Stimulated activated CD4-positive, alpha-beta T cell treated with anti-CD3 and anti-CD28 coated beads, Interleukin-4, amount 100 ng/mL, for 4 hours (primary cell): ENCODE results near the gene SLC44A5.
"Not testable (repeated sequence)": the region's sequence is repeated elsewhere in the genome, so short reads cannot be mapped to it uniquely, and the experiment has no call there.

Experiments
- DNase-seq, 2 experiments: peaks; one replicate each; pipeline ENCODE4 v3.0.0-alpha.2; 2020

SLC44A5 gene

DNA sequence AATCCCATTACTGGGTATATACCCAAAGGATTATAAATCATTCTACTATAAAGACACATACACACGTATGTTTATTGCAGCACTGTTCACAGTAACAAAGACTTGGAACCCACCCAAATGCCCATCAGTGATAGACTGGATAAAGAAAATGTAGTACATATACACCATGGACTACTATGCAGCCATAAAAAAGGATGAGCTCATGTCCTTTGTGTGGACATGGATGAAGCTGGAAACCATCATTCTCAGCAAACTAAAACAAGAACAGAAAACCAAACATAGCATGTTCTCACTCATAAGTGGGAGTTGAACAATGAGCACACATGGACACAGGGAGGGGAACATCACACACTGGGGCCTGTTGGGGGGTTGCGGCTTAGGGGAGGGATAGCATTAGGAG is 347.3 kb downstream of the SLC44A5 start:
- DNase-seq, result not testable (repeated sequence)

DNA sequence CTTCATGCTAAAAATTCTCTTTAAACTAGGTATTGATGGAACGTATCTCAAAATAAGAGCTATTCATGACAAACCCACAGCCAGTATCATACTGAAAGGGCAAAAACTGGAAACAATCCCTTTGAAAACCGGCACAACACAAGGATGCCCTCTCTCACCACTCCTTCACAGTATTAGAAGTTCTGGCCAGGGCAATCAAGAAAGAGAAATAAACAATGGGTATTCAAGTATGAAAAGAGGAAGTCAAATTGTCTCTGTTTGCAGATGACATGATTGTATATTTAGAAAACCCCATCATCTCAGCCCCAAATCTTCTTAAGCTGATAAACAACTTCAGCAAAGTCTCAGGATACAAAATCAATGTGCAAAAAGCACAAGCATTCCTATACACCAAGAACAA is 349.0 kb downstream of the SLC44A5 start:
- DNase-seq, result not testable (repeated sequence)

DNA sequence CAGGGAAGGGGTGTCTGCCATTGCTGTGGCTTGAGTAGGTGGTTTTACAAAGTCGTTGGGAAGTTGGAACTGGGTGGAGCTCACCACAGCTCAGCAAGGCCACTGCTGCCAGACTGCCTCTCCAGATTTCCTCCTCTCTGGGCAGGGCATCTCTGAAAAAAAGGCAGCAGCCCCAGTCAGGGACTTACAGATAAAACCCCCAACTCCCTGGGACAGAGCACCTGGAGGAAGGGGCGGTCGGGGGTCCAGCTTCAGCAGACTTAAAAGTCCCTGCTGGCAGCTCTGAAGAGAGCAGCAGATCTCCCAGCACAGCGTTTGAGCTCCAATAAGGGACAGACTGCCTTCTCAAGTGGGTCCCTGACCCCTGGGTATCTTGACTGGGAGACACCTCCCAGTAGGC is 352.6 kb downstream of the SLC44A5 start:
- no peak for DNase-seq

DNA sequence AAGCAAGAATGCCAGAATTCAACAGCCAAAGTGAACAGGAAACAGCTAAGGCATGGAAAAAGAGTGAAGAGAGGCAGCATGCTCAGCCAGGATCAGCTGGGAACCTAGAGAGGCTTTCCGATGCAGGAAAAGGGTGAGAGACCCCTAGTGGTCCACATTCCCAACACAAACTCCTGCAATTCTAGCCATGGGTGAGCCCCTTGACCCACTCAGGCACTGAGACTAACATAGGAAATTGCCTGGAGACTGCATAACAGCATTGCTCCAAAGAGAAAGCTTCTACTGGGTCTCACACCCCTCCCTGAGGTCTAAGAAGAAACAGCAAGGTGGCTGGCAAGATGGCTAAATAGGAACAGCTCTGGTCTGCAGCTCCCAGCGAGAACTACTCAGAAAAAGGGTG is 353.5 kb downstream of the SLC44A5 start:
- DNase-seq, result no peak

DNA sequence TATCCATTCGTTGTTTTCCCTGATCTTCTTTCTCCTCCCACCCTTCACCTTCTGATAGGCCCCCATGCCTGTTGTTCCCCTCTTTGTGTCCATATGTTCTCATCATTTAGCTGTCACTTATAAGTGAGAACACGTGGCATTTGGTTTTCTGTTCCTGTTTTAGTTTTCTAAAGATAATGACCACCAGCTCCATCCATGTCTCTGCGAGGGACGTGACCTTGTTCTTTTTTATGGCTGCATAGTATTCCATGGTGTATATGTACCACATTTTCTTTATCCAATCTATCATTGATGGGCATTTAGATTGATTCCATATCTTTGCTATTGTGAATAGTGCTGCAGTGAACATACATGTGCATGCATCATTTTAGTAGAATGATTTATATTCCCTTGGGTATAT is 360.8 kb downstream of the SLC44A5 start:
- not testable (repeated sequence) for DNase-seq

DNA sequence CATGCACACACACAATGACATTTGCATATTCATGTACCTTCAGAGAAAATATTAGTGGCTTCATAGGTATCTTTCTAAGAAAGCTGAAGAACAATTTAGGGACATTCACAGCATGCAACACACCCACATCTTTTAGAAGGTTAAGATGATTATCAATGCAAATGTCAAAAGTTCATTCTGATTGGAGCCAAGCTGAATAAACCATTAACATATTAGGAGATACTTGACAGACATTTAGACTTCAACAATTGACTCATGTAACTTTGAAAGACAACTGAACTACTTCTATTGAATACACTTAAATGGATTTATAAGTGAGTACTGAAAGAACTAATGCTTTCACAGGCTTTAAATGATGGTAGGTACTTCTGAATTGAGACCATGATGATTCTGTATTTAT is 365.7 kb downstream of the SLC44A5 start:
- no peak for DNase-seq

DNA sequence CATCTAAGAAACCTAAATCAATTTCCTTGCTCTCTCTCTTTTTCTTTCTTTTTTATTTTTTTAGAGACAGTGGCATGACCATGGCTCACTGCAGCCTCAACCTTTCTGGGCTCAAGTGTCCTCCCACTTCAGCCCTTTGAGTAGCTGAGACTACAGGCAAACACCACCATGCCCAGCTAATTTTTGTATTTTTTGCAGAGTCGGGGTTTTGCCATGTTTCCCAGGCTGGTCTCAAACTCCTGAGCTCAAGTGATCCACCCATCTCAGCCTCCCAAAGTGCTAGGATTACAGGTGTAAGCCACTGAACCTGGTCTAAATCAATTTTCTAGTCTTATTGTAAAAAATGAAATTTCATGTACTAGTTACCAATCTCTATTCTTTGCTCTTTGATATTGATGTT is 367.8 kb downstream of the SLC44A5 start:
- DNase-seq, result no peak

DNA sequence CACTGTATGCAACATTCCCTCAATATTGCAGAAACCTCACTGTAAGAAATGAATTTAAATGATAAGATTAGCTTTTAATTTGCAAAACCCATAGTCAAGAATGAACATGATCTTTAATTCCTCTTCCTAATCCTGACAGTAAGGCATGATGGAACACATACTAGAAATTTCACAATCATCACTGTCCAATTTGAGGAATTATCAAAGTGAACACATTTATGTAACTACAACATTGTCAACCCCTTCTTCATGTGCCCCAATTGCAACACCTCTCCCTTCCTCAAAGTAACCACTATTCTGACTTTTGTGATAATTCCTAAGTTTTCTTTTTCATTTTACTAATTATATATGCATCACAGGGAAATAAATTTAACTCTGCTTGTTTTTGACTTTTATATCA is 373.6 kb downstream of the SLC44A5 start:
- DNase-seq, result no peak

DNA sequence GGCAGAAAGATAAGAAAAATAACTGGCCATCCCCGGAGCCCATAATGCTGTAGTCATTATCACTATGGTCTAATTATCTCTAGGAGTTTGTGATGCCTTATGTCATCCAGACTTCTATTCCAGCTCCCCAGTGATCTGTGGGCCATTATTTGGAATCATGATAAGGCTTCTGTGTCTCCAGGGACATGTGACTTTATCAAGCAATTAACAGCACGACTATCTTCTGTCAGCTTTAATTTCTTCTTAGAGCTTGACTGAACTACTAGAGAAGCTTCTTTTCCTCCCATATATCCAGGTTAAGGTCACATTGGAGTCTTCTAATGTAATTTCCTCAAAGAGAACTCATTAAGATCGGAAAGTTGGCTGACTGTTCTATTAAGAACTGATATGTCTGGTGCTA is 376.4 kb downstream of the SLC44A5 start:
- DNase-seq, result no peak

DNA sequence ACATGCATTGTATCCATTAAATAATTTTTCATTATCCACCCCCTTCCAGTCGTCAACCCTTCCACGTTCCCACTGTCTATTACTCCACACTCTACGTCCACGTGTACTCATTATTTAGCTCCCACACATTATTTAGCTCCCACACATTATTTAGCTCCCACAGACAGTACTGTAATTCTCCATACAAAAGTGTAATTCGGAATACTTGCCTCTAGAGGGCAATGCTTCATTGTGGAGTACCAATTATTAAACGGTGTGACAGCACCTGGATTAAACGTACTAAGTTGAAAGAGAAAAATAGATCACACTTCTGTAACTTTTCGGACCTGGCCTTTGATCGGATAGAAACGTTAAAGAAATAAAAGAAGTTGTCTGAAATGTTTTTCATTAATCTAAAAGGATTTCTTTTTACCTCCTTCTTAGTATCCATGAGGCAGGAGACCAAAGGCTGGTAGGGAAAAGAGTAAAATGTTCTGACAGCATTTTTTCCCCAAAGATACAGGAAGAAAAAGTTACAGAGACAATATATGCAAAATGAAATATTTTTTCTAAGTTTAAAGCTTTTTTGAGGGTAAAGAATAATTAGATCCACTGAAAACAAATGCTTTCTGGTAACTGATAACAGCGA is 377.5 kb downstream of the SLC44A5 start:
- DNase-seq, result no peak

DNA sequence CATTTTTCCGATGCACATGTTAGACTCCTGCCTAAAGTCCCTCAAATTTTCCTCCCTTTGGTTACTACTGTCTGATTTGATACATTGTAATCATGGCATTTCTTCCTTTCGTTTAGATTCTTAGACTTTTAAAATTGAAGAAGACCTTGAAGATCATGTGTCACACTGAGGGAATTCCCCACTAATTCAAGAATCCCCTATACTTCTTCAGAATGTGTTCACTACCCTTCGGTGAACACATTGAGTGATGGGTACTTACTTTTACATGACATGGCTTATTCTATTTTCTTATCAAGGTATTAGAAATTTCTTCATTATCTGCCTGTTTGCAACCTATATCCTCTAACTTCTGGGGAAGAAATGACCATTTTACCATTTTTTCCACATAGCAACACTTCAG is 390.8 kb downstream of the SLC44A5 start:
- no peak for DNase-seq

DNA sequence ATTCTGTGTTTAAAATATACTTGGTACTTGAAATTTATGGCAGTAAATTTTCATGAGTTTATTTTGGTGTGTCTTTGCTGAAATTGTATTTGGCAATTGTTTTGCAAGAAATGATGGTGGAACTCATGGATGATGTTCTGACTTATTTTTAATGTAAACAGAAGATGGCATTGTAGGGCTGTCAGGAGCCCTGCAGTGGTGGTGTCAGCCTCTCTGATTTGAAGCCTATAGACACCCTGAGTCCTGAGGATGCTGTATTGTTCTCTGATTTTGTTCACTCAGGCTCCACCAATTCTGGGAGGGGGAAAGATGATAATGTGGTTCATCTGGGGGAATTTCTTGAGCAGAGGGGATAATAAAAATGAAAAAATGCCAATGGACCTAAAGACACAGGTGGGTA is 396.9 kb downstream of the SLC44A5 start:
- DNase-seq, result no peak

DNA sequence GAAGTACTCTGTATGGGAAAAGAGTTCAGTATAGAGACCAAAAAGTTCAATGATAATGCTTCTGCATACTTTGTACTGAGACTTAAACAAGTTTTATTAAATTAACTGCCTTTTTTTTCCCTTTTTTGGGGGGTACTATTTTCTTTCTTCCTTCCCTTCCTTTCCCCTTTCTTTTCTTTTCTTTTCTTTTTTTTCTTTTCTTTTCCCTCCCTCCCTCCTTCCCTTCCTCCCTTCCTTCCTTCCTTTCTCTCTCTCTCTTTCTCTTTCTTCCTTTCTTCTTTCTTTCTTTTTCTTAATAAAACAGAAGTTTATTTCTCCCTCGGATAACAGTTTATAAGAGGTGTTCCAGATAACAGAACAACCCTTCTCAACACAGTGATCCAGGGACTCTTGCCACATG is 399.3 kb downstream of the SLC44A5 start:
- DNase-seq, result no peak

DNA sequence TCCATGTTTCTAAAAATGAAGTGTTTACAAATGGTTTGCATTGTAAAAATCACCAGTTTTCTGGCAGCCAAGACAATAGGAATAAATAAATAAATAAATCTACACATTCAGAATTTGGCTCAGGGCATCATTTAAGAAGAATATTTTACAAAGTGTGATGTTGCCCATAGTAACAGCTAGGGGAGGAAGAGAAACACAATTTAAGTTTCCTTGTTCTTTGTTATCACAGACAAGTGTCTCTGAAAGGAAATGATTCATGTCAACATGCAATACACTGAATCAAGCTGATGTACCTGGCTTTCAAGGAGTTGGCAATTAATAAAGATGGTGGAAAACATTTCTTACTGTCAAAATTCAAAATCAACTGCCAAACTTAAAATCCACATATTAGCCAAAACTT is 402.1 kb downstream of the SLC44A5 start:
- DNase-seq, result no peak

DNA sequence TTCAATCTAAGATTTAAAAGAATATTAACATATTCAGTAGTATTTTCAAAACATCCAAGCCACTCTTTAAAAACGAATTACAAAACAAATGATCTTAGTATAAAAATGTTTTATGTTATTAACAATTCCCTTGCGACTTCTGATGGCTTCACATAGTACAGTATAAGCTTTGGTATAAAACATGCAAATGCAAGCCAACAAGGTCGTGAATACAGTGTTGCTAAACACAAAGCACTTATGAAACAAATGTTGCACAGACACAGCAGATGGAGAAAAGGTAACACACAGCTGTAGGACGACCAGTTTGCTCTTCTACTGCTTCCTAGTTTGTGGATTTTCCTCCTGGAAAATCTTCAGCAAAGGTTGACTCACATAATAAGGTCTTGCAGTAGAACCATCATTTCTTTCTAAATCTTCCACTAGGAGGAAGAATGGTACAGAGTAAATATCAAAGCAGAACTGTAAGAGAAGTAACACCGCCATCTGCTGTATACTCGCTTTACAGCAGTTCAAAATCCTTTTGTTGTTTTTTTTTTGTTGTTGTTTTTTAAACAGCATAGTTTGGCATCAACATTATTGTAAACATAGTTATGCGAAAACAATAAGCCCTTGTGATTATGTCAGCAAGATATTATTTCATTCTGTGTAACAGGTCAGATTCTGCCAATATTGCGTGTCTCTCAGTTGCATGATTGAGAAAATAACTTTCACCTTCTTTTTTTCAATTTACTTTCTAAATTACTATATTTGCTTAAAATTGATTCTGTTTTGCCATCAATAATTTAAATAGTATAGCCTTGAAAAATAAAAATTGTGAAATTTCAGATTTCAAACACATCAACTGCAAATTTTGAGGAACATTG is 407.3 kb downstream of the SLC44A5 start:
- DNase-seq, result no peak

DNA sequence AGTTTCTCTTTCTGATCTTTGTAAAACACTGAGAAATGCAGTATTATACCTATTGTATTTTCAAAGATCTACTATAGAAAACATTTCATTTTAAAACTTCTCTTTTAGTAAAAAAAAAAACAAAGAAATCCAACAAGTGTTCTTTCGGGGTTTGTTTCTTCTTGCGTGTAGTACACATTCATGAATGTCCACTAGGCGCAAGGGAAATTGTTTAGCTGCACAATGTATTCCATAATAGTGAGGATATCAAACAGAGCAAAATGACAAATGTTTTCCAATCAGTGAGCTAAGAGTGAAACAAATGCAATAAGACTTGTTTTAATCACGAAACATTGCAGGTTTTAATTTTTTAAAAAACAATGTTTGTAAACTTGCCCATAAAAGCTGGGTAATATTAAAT is 408.2 kb downstream of the SLC44A5 start:
- DNase-seq, result no peak

DNA sequence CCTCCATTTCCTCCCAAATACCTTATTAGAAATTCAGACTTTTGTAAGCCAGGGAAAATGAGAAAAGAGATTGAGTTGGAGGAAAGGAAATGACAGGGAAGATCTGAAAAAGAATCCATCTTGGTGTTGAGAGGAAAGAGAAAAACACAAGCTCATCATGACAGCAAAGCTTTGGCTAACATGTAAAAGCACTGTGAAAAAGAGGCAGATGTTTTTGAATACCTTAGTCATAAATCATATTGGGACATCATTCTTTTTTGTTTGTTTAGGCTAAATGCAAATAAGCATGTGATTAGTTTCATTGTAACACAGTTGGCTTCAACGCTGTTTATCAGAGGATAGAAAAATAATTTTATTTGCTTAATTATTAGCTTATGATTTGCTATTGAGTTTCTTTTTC is 412.2 kb downstream of the SLC44A5 start:
- no peak for DNase-seq

DNA sequence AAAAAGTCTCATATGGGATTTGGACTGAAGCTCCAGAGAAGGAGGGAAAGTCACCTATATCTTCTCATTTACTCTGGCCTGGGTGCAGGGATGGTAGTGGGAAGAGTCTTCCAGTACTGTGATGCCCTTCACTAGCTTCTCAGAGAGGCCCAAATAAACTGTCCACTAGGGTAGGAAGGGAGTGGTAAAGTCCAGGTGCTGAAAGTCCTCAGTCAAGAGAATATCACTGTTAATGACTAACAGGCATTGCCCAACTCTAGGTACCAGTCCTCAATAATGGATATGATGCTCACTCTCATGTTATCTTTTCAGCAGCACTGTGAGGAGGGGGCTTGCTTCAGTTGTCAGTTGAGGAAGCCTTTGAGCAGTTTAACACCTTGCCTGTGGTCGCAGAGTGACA is 412.8 kb downstream of the SLC44A5 start:
- no peak for DNase-seq

DNA sequence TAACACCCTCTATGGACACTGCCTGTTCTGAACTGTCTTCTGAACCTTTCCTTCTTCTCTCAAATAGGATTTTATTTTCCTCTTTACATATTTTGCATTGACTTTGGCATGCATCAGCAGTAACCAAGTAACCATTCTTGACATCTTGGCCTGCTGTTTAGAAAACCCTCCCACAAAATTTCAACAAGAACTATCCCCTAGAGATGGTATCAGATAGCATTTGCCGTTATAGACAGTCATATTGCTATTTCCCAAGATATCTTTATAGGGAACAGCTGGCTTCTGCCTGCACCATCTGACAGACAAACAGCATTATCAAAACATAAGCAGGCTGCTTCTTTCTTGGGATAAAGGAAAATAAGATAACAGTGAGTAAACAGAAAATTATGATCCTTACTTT is 422.0 kb downstream of the SLC44A5 start:
- no peak for DNase-seq

DNA sequence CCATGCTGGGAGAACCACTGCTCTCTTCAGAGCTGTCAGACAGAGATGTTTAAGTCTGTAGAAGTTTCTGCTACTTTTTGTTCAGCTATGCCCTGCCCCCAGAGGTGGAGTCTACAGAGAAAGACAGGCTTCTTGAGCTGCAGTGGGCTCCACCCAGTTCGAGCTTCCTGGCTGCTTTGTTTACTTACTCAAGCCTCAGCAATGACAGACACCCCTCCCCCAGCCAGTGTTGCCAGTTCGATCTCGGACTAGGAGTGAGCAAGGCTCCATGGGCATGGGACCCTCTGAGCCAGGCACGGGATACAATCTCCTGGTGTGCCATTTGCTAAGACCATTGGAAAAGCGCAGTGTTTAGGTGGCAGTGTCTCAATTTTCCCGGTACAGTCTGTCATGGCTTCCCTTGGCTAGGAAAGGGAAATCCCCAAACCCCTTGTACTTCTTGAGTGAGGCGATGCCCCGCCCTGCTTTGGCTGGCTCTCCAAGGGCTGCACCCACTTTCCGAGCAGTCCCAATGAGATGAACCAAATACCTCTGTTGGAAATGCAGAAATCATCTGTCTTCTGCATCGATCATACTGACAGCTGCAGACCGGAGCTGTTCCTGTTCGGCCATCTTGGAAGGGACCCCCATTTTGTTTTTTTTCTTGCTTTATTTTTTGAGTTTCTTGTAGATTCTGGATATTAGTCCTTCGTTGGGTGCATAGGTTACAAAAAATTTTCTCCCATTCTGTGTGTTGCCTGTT is 429.5 kb downstream of the SLC44A5 start:
- not testable (repeated sequence) for DNase-seq

DNA sequence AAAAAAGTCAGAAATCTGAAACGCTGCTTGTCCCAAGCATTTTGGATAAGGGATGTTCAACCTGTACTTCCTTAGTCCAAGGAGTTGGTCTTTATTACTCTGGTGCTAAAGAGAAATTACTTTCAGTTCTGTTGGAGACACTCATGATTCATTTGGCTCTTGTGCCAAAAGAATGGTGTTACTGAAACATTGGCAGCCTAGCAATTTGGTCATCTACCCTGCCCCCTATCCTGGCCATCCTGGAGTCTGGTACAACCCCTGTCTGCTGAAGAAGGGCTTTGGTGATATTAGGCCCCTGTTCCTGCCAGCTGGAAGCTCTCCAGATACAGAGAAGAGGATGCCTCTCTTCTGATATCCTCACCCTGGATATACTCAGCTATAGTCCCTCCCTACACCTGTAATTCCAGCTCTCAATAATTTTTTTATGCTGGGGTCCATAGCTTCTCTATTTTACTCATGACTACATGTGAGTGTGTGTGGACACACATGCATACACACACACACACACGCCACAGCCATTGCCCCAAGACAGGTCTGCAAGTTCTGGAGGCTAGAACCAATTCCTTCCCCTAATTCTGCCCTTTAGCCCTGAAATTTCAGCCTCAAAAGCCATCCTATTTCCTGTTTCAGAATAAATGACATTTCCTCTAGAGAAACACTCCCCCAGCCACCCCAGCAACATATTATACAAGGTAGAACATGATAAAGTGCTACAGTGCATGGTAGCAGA is 436.7 kb downstream of the SLC44A5 start:
- no peak for DNase-seq

DNA sequence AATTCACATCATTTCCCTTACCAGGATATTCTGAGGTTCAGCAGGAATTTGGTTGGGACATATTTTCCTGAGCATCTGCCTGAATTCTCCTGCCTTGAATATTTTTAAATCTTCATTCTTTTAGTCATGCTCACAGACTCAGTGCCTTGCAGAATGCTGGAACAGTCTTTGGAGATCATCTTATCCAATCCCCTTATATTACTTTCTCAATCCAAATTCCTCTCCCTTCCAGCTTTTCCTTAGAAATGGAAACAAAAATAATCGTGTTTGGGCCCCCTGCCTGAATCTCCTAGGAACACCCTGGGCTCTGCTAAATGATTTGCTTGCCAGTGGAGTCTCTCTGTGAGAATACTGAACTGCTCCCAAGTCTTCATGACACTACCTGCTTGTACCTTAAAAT is 438.4 kb downstream of the SLC44A5 start:
- DNase-seq, result no peak

DNA sequence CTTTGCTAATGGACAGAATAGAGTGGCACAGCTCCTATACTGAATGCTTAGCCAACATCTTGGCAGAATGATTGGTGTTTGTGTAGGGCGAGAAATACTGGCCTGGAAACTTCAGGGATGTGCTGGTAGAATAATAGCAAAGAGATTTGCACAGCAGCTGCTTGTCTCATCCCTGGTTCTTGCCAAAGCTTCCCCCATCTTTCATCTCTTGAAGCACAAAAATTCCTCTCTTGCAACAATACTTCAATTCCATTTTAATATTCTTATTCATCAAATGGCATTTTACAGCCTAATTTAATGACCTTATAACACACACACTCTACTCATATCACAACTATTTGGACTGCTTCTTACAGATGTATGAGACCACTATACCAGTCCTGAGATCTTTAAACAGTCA is 439.0 kb downstream of the SLC44A5 start:
- DNase-seq, result no peak
